Spleen (tissue), 7 donors: ENCODE results near the gene SGSH.

Experiments used
- POLR2A ChIP-seq, 3 donors: fragments of 450-650 bp; IDR thresholded peaks; one replicate each; pipeline ENCODE4 v1.5.1; 2017; ENCODE audit warnings: antibody characterized with exemption in 3 of 3, mild to moderate bottlenecking in 1 of 3
- POLR2AphosphoS5 ChIP-seq, 3 donors: sonication (generic); formaldehyde crosslinking; IDR thresholded peaks; one replicate each; pipeline ENCODE4 v1.5.1; 2017; ENCODE audit warnings: antibody characterized with exemption in 3 of 3
- TF ChIP-seq, protein P1 (sequence below), 11 experiments: fragments of 200-600 bp in 7 of 11; fragments of 450-650 bp in 4 of 11; sonication (generic) in 4 of 11; IDR thresholded peaks in 8 of 11; conservative IDR thresholded peaks in 3 of 11; 1 replicate in 7 of 11; 2 replicates in 4 of 11; pipeline versions ENCODE4 v1.4.0 to v1.8.0; 2016 to 2021; ENCODE audit warnings: antibody characterized with exemption in 11 of 11, inconsistent platforms in 4 of 11, mild to moderate bottlenecking in 1 of 11
- donor health status: DM: no; HTN: no; CAD: no; lungs with moderate emphysema.
- donor health status: DM: no; HTN: no; CAD: no.
- donor health status: DM: no; HTN: no; CAD: no.

DNA sequence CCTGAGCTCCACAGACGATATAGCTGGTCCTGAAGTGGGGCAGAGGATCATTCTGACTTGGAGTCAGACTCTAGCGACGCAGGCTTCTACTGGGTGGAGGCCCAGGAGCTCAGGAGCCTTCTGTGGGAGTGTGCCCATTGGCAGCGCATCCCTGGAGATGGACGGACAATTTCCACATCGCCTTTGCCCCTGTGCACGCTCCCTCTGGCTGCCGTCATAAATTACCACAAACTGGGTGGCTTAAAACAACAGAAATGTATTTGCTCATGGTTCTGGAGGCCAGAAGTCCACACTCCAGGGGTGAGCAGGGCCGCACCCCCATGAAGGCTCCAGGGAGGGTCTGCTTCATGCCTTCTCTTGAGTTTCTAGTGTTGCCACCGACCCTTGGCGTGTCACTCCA lies 43.4 kb downstream of the SGSH start:
- TF ChIP-seq, protein P1, sequence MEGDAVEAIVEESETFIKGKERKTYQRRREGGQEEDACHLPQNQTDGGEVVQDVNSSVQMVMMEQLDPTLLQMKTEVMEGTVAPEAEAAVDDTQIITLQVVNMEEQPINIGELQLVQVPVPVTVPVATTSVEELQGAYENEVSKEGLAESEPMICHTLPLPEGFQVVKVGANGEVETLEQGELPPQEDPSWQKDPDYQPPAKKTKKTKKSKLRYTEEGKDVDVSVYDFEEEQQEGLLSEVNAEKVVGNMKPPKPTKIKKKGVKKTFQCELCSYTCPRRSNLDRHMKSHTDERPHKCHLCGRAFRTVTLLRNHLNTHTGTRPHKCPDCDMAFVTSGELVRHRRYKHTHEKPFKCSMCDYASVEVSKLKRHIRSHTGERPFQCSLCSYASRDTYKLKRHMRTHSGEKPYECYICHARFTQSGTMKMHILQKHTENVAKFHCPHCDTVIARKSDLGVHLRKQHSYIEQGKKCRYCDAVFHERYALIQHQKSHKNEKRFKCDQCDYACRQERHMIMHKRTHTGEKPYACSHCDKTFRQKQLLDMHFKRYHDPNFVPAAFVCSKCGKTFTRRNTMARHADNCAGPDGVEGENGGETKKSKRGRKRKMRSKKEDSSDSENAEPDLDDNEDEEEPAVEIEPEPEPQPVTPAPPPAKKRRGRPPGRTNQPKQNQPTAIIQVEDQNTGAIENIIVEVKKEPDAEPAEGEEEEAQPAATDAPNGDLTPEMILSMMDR (IDR thresholded peaks at IDR 0.05 in 8 of 11, conservative IDR thresholded peaks at IDR 0.05 in 3 of 11), result no peak
- TF ChIP-seq POLR2A (IDR thresholded peaks at IDR 0.05), result no peak
- no peak for TF ChIP-seq POLR2AphosphoS5 (IDR thresholded peaks at IDR 0.05)
